Measurements from ENCODE around the gene KNTC1. TPM values are rescaled to one million over a fixed set of nuclear protein-coding genes. Genes with fewer than 3 reads are reported as not detected.

KNTC1 gene
- polyA plus RNA-seq, 2 of the 4 experiments (the other 2 are of a cell fraction) = 30.6 to 68.7 TPM

DNA sequence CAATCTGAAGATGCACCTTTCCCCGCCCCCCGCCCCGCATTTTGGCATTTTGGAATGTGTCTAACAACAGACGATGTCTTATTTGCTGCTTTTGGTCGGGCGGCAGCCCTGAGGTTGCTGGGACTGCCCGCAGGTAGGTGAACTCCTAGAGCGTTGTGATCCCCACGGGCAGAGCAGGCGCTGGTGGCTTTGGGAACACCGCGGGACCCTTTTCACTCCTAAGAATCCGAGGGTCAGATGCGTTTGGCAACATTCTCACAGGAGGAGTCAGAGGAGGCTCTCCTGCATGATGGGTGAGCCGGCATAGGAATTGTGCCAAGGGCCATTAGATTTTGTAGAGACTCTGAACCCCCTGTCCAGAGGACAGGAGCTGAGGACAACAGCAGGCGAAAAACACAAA lies 134.2 kb downstream of the KNTC1 start:
- Histone ChIP-seq H3K4me2 (no peak overlapping the region), H3K9me3 (no peaks in the 10 kb centered on the region), H3K4me3 (no peak overlapping the region), H3K27ac (no peak overlapping the region), H3K4me1 (no peaks in the 10 kb centered on the region)
- ATAC-seq (no peak), FAIRE-seq (no peak), DNase-seq (ENCODE audit: low read depth in 1 of 2, low spot score in 1 of 2) (no peak)
- CTCF ChIA-PET = interaction anchor here (0.6 to 2.0 kb wide), 5 partner anchors 8 to 92 kb away, joined by 3 to 10 read pairs (median 4); partner anchors contain the start of gene DENR
- POLR2A ChIA-PET = no interaction called here
- WGBS (ENCODE audit: missing lambda C conversion rate) = 85% methylated on average over 16 of the region's 16 CpGs
- TF ChIP-seq RNF2 (IDR thresholded peaks at IDR 0.05; ENCODE audit: borderline replicate concordance, low read depth) (no peak), ZSCAN20 (CRISPR knock-in tag; IDR thresholded peaks at IDR 0.05) (no peak), RFX5 (IDR thresholded peaks at IDR 0.05) (no peak), CHD2 (IDR thresholded peaks at IDR 0.05; ENCODE audit: low read length, partially characterized antibody) (no peak), HOXB13 (CRISPR knock-in tag; IDR thresholded peaks at IDR 0.05; ENCODE audit: low read depth) (no peak), MAZ (IDR thresholded peaks at IDR 0.05; ENCODE audit: borderline replicate concordance, low read depth, low read length) (no peak), HOXA7 (CRISPR knock-in tag; IDR thresholded peaks at IDR 0.05) (no peak), GATA3 (IDR thresholded peaks at IDR 0.05; ENCODE audit: borderline replicate concordance) (no peak), RAD21 (conservative IDR thresholded peaks at IDR 0.05 in 1 of 2, IDR thresholded peaks at IDR 0.05 in 1 of 2) (no peak)
- TF ChIP-seq, protein P1, sequence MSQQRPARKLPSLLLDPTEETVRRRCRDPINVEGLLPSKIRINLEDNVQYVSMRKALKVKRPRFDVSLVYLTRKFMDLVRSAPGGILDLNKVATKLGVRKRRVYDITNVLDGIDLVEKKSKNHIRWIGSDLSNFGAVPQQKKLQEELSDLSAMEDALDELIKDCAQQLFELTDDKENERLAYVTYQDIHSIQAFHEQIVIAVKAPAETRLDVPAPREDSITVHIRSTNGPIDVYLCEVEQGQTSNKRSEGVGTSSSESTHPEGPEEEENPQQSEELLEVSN (IDR thresholded peaks at IDR 0.05; ENCODE audit: borderline replicate concordance, low read depth) = no peak
- TF ChIP-seq, protein P2, sequence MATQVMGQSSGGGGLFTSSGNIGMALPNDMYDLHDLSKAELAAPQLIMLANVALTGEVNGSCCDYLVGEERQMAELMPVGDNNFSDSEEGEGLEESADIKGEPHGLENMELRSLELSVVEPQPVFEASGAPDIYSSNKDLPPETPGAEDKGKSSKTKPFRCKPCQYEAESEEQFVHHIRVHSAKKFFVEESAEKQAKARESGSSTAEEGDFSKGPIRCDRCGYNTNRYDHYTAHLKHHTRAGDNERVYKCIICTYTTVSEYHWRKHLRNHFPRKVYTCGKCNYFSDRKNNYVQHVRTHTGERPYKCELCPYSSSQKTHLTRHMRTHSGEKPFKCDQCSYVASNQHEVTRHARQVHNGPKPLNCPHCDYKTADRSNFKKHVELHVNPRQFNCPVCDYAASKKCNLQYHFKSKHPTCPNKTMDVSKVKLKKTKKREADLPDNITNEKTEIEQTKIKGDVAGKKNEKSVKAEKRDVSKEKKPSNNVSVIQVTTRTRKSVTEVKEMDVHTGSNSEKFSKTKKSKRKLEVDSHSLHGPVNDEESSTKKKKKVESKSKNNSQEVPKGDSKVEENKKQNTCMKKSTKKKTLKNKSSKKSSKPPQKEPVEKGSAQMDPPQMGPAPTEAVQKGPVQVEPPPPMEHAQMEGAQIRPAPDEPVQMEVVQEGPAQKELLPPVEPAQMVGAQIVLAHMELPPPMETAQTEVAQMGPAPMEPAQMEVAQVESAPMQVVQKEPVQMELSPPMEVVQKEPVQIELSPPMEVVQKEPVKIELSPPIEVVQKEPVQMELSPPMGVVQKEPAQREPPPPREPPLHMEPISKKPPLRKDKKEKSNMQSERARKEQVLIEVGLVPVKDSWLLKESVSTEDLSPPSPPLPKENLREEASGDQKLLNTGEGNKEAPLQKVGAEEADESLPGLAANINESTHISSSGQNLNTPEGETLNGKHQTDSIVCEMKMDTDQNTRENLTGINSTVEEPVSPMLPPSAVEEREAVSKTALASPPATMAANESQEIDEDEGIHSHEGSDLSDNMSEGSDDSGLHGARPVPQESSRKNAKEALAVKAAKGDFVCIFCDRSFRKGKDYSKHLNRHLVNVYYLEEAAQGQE (IDR thresholded peaks at IDR 0.05) = no peak
- TF ChIP-seq, protein P3, sequence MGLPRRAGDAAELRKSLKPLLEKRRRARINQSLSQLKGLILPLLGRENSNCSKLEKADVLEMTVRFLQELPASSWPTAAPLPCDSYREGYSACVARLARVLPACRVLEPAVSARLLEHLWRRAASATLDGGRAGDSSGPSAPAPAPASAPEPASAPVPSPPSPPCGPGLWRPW (IDR thresholded peaks at IDR 0.05) = no peak
- TF ChIP-seq, protein P4, sequence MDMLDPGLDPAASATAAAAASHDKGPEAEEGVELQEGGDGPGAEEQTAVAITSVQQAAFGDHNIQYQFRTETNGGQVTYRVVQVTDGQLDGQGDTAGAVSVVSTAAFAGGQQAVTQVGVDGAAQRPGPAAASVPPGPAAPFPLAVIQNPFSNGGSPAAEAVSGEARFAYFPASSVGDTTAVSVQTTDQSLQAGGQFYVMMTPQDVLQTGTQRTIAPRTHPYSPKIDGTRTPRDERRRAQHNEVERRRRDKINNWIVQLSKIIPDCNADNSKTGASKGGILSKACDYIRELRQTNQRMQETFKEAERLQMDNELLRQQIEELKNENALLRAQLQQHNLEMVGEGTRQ (IDR thresholded peaks at IDR 0.05) = no peak

DNA sequence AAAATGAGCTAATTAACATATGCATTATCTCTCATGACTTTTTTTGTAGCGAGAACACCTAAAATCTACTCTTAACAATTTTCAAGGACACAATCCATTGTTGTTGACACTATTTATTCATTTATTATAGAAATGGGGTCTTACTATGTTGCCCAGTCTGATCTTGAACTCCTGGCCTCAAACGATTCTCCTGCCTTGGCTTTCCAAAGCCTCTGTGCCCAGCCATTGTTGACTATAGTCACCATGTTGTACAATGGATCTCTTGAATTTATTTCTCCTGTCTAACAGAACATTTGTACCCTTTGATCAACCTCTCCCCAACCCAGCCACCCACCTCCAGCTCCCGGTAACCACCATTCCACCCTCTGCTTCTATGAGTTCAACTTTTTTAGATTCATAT lies 134.9 kb downstream of the KNTC1 start:
- ATAC-seq = no peak
- POLR2A ChIA-PET = interaction anchor here (0.6 kb wide), 1 partner anchor 90 kb away, joined by 3 read pairs; the partner anchor contains the start of gene DENR
- Histone ChIP-seq H3K4me1 (no peaks in the 10 kb centered on the region), H3K4me3 (no peak overlapping the region), H3K27ac (no peak overlapping the region), H3K4me2 (no peak overlapping the region), H3K9me3 (no peaks in the 10 kb centered on the region)
- no peak for TF ChIP-seq SREBF2 (IDR thresholded peaks at IDR 0.05)
- CTCF ChIA-PET = interaction anchor here (0.6 to 1.4 kb wide), 2 partner anchors 22 to 90 kb away, joined by 3 to 4 read pairs; partner anchors contain the start of gene DENR
- DNase-seq (ENCODE audit: low read depth in 1 of 2, low spot score in 1 of 2) = no peak
- WGBS (ENCODE audit: missing lambda C conversion rate) = 92% methylated on average over 3 of the region's 3 CpGs
- FAIRE-seq = no peak

DNA sequence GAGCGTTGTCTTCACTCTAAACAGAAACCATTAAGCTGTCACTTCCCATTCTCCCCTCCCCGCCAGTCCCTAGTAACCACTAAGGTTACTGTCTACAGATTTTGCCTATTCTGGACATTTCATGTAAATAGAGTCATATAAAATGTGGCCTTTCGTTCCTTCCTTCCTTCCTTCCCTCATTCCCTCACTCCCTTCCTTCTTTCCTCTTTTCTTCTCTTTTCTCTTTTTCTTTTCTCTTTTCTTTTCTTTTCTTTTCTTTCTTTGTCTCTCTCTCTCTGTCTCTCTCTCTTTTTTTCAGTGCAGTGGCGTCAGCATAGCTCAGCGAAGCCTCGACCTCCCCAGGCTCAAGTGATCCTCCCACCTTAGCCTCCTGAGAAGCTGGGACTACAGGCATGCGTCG lies 138.3 kb downstream of the KNTC1 start:
- Histone ChIP-seq H3K27ac (no peak overlapping the region), H3K4me3 (no peak overlapping the region), H3K4me1 (peaks cover 11% of the 10 kb centered on the region), H3K4me2 (no peak overlapping the region), H3K9me3 (no peaks in the 10 kb centered on the region)
- TF ChIP-seq CBX8 (IDR thresholded peaks at IDR 0.05) (no peak), MAZ (IDR thresholded peaks at IDR 0.05; ENCODE audit: borderline replicate concordance, low read depth, low read length) (no peak)
- TF ChIP-seq, protein P3 (IDR thresholded peaks at IDR 0.05) = no peak
- FAIRE-seq (no peak), ATAC-seq (no peak), DNase-seq (ENCODE audit: low read depth in 1 of 2, low spot score in 1 of 2) (no peak)
- 86% methylated on average over 8 of the region's 8 CpGs for WGBS (ENCODE audit: missing lambda C conversion rate)
- CTCF ChIA-PET = interaction anchor here (0.6 to 2.2 kb wide), 3 partner anchors 14 to 306 kb away, joined by 3 to 8 read pairs (median 4); no protein-coding TSS in a partner anchor
- POLR2A ChIA-PET = no interaction called here

Measured in A549 (cell line).